ENCODE results near the gene ZNF587. TPM values are rescaled to one million over a fixed set of nuclear protein-coding genes. Genes with fewer than 3 reads are reported as not detected.

ZNF587 gene
- total and polyA plus RNA-seq, 2 of the 13 experiments (the other 11 are each of a cell fraction or from before 2014, with no cell fraction given) = 8.7 to 17.5 TPM

GRCh38 chr19:57819475-57820148 is 30.0 kb upstream of the ZNF587 start (continued):
- no peak for TF ChIP-seq LRRFIP1 (CRISPR knock-in tag; conservative IDR thresholded peaks at IDR 0.05)
- no peak for TF ChIP-seq GPN1 (CRISPR knock-in tag; IDR thresholded peaks at IDR 0.05; ENCODE audit: borderline replicate concordance)
- TF ChIP-seq ZNF713 (CRISPR knock-in tag; IDR thresholded peaks at IDR 0.05) = no peak
- TF ChIP-seq CEBPG (CRISPR knock-in tag; IDR thresholded peaks at IDR 0.05) = peak; percentile 15; the same call in 1 of the 2 replicates
- TF ChIP-seq RORA (CRISPR knock-in tag; IDR thresholded peaks at IDR 0.05) = no peak
- TF ChIP-seq ZNF20 (CRISPR knock-in tag; IDR thresholded peaks at IDR 0.05) = no peak
- TF ChIP-seq CREB3 (CRISPR knock-in tag; IDR thresholded peaks at IDR 0.05) = no peak
- no peak for TF ChIP-seq ZNF629 (CRISPR knock-in tag; conservative IDR thresholded peaks at IDR 0.05)
- no peak for TF ChIP-seq ZSCAN25 (CRISPR knock-in tag; IDR thresholded peaks at IDR 0.05)
- no peak for TF ChIP-seq ZNF746 (CRISPR knock-in tag; IDR thresholded peaks at IDR 0.05)
- no peak for TF ChIP-seq HNF4G (IDR thresholded peaks at IDR 0.05; ENCODE audit: borderline replicate concordance, low read depth, low read length)
- no peak for TF ChIP-seq HNF4G (CRISPR knock-in tag; IDR thresholded peaks at IDR 0.05; ENCODE audit: borderline replicate concordance, low read depth)
- no peak for TF ChIP-seq PHF21A (CRISPR knock-in tag; IDR thresholded peaks at IDR 0.05)
- no peak for TF ChIP-seq ZNF672 (CRISPR knock-in tag; IDR thresholded peaks at IDR 0.05)
- TF ChIP-seq ZNF317 (CRISPR knock-in tag; IDR thresholded peaks at IDR 0.05) = peak; percentile 57; the same call in 1 of the 2 replicates
- no peak for TF ChIP-seq ZKSCAN5 (CRISPR knock-in tag; IDR thresholded peaks at IDR 0.05)
- TF ChIP-seq YY1 (IDR thresholded peaks at IDR 0.05; ENCODE audit: insufficient read depth, insufficient replicate concordance, low read depth, low read length) = no peak
- TF ChIP-seq ZNF432 (CRISPR knock-in tag; IDR thresholded peaks at IDR 0.05; ENCODE audit: borderline replicate concordance) = no peak
- TF ChIP-seq ZNF792 (CRISPR knock-in tag; IDR thresholded peaks at IDR 0.05) = peak; percentile 87; the same call in 1 of the 2 replicates
- no peak for TF ChIP-seq TEF (CRISPR knock-in tag; IDR thresholded peaks at IDR 0.05)
- no peak for TF ChIP-seq ZSCAN12 (CRISPR knock-in tag; IDR thresholded peaks at IDR 0.05)
- TF ChIP-seq ZNF740 (CRISPR knock-in tag; IDR thresholded peaks at IDR 0.05) = no peak
- no peak for TF ChIP-seq ZSCAN30 (CRISPR knock-in tag; IDR thresholded peaks at IDR 0.05)
- TF ChIP-seq TAF15 (IDR thresholded peaks at IDR 0.05; ENCODE audit: low read depth, low read length, poor library complexity, severe bottlenecking) = no peak
- no peak for TF ChIP-seq CBFB (CRISPR knock-in tag; IDR thresholded peaks at IDR 0.05)
- no peak for TF ChIP-seq RARG (CRISPR knock-in tag; IDR thresholded peaks at IDR 0.05; ENCODE audit: low read depth)
- no peak; the same call in 1 of the 2 replicates for TF ChIP-seq ZMYM3 (CRISPR knock-in tag; IDR thresholded peaks at IDR 0.05)
- TF ChIP-seq HNRNPUL1 (IDR thresholded peaks at IDR 0.05; ENCODE audit: low read depth, low read length) = no peak
- TF ChIP-seq ZSCAN21 (CRISPR knock-in tag; IDR thresholded peaks at IDR 0.05; ENCODE audit: borderline replicate concordance) = no peak
